GM21423 (cell line): ENCODE measurements around the gene NDUFAF2.

Experiments
- ATAC-seq: cut with Tn5 transposase; IDR thresholded peaks from one replicate; pipeline ENCODE4 v1.9.1; 2021; ENCODE audit warnings: mild to moderate bottlenecking, moderate library complexity; ENCODE audit not compliant: unreplicated experiment

Gene NDUFAF2

DNA sequence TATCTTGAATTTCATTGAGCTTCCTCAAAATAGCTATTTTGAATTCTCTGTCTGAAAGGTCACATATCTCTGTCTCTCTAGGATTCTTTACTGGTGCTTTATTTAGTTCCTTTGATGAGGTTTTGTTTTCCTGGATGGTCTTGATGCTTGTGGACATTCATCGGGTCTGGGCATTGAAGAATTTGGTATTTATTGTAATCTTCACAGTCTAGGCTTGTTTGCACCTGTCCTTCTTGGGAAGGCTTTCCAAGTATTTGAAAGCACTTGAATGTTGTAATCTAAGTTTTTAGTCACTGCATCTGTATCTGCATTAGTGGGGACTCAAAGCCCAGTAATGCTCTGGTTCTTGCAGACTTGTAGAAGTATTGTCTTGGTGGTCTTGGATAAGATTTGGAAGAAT lies 169.4 kb downstream of the NDUFAF2 start:
- no peak for ATAC-seq

DNA sequence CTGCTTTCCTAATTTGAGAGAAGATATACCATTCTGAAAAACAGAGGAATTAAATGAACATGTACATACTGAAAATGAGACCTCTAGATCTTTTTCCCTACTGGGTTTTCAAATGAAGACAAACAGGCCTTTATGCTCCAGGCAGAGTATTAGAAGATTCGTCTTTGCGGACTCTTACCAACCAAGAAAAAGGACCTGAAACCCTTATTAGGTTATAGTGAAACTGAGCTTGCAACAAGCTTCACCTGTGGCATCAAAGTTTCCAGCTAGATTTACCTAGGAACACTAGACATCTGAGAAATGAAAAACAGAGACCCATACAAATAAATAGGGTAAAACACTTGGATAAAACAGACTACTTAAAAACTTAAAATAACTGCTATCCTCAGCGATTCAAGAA lies 171.0 kb downstream of the NDUFAF2 start:
- peak; percentile 55 for ATAC-seq

DNA sequence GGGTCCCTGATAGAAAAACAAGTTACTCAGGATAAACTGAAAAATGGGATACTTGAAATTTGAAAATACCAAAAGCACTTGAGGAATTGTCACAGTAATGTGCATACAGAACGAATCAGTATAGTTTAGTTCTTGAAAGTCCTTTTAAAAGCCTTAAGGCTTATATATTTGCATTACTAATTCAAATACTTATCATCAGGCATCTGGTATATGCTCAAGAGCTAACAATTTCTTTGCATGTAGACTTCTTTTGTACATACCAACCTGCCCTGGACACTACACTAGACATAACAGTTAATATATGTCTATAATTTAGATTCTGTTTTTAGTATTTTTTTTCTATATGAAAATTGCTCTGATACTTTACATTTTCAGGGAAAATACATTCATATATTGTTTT lies 174.1 kb downstream of the NDUFAF2 start:
- no peak for ATAC-seq

DNA sequence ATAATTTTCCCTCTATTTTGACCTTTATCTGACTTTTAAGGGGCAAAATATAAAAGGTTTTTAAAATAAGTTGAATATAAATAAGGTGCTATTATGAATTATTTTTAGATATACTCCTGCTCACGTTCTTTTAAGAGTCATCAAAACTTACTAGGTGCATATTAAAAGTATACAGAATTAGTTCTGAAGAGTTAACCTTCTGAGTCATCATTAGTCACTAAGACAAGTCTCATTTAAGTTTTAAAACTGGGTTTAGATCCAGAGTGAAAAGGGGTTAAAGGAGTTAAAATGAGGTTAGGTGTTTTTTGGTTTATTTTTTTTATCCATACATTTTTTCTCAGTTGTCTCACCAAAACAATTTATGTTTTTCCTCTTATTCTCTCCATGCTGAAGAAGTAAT lies 175.5 kb downstream of the NDUFAF2 start:
- no peak for ATAC-seq

DNA sequence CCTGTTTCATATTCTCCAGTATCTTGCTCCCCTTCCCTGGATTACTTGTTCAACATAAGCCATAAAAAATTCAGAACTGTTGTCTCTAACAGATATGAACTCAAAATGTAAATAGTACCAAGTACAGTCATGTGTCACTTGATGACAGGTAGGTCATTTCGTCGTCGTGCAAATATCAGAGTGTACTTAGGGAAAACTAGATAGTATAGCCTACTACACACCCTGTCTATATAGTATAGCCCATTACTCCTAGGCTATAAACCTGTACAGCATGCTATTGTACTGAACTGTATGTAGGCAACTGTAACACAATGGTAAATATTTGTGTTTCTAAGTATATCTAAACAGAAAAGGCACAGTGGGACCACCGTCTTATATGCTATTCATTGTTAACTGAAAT lies 178.1 kb downstream of the NDUFAF2 start:
- no peak for ATAC-seq

DNA sequence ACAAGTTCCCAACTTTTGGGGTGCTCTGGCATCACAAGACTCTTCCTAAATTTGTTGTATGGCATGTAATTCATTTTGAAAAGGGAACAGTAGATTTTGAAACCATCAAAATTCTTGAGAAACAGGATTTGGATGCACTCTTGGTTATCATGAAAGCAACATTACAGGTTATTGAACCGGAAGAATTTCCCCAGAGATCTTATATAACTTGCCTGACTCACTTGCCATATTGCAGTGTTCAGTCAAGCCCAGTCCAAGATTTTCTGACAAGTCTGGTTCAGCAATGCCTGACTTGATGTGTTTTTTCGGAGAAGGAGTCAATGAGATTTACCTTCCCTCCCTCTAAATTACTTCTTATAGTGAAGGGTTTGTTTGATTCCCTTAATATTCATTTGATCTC lies 185.3 kb downstream of the NDUFAF2 start:
- ATAC-seq: no peak

DNA sequence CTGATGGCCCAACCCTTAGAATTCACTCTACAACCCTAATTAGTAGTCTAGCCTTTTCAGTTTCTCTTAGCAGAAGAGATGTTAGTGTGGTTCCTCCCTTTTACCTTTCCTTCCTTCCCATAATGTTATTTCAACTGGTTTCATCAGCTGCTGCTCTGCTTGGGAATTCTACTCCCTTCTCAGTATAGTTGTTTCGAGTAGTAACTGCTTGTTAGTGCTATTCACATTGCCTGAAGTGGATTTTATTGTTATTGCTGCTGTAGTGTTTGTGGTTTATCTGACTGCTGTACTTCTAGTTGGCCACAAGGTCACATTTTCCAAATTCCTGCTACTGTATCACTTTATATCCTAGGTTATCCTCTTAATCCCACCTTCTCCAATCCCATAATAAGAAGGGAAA lies 187.6 kb downstream of the NDUFAF2 start:
- ATAC-seq: no peak

DNA sequence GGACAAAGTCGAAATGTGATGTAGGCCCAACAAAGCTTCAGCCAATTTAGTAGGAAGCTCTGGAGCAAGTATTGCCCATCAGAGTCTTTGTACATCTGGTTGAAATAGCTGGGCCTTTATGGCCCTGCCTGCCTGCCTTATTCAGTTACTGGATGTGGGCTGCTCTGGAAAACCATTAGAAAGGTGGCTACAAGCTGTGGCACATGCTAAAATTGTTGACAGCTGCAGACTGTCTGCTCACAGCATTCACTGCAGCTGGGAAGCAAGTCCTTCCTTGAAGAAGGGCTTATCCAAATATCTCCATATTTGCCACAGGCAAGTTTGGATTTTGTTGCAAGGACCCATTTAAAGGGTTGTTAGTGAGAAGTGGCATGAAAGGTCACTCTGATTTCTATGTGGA lies 192.8 kb downstream of the NDUFAF2 start:
- no peak for ATAC-seq

DNA sequence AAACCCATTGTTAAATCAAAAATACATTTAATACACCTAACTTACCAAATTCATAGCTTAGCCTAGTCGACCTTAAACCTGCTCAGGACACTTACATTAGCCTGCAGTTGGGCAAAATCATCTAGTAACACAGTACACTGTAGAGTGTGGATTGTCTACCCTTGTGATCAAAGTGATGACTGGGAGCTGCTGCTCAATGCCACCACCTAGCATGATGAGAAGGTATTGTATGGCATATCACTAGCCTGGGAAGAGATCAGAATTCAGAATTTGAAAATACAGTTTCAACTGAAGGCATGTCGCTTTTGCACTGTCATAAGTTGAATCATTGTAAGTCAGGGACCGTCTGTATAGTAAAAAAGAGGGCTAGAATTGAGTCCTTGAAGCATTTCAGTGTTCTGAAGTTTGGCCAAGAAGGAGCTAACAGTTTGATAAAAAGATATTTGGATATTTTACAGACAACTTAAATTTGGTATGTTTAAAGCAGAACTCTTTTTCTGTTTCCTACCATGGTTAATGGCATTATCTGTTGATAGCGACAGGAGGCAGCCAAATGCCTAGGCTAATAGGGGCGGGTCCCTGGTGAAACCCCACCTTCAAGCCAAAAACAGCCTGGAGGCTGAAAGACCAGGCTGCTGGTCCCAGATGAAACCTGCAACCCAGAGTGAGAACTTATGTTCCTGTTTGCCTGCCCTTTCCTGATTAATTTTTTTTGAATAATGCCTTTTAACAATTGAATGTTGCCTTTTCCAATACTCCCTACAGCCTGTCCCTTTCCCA lies 194.3 kb downstream of the NDUFAF2 start:
- no peak for ATAC-seq

DNA sequence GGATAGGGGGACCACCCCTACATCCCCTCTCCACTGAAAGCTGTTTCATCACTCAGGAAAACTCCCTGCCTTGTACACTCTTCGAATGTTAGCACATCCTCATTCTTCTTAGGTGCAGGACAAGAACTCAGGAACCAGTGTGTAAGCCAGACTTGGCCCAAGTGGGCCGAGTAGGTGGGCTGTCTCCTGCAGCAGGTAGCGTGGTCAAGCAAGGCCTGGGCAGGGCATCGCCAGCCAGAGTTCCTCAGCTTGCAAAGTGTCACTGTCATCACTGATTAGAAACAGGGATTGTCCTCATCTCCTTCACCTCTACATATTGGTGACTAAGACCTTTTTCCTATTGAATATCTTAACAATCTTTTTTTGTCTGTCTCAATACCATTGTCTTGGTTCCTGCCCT lies 194.9 kb downstream of the NDUFAF2 start:
- no peak for ATAC-seq

- ATAC-seq: no peak
These were observed 196.8 kb downstream of the NDUFAF2 start for GRCh38 chr5:61141801-61142200.

GRCh38 chr5:61142391-61142790 lies 197.4 kb downstream of the NDUFAF2 start:
- no peak for ATAC-seq

GRCh38 chr5:61142811-61143210 lies 197.8 kb downstream of the NDUFAF2 start:
- no peak for ATAC-seq

- ATAC-seq: no peak
These were observed 203.5 kb downstream of the NDUFAF2 start for GRCh38 chr5:61148515-61148914.

GRCh38 chr5:61151893-61152292 lies 206.9 kb downstream of the NDUFAF2 start:
- ATAC-seq: no peak

DNA sequence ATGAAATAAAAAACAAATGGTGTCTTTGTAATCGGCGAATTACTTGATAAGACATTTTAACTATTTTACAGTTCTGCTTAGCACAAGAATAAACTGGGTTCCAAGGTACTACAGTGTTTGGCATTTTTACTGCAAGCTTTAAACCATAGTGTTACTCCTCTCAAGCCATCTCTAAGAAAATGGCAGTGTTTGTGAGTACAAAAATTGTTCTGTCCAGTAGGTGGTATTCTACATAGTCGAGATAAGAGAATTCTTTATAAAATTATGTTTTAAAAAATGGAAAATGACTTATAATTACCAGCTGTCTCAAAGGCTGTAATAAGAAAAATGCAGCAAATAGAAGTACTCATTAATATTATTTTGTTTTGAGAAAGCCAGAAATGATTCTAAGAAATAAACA lies 214.1 kb downstream of the NDUFAF2 start:
- no peak for ATAC-seq

- ATAC-seq: no peak
These were observed 214.8 kb downstream of the NDUFAF2 start for GRCh38 chr5:61159836-61160235.

DNA sequence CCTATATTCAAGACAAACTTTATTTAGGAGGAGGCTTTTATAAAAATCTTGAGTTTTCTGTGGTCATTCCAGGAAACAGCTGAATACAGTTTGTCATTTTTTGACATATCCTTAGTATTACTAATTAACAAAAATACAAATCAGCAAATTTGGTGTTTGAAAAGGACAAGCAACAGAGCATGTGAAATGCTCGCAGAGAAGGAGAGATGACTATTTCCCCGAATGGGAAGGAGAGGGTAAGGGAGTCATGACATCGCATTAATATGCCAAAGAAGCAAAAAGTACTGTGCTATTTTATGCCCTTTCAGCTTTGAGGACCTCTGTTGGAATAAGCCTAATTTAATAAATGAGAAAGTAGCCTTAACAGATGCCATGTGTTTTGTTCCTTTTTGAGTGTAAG lies 215.5 kb downstream of the NDUFAF2 start:
- ATAC-seq: no peak

DNA sequence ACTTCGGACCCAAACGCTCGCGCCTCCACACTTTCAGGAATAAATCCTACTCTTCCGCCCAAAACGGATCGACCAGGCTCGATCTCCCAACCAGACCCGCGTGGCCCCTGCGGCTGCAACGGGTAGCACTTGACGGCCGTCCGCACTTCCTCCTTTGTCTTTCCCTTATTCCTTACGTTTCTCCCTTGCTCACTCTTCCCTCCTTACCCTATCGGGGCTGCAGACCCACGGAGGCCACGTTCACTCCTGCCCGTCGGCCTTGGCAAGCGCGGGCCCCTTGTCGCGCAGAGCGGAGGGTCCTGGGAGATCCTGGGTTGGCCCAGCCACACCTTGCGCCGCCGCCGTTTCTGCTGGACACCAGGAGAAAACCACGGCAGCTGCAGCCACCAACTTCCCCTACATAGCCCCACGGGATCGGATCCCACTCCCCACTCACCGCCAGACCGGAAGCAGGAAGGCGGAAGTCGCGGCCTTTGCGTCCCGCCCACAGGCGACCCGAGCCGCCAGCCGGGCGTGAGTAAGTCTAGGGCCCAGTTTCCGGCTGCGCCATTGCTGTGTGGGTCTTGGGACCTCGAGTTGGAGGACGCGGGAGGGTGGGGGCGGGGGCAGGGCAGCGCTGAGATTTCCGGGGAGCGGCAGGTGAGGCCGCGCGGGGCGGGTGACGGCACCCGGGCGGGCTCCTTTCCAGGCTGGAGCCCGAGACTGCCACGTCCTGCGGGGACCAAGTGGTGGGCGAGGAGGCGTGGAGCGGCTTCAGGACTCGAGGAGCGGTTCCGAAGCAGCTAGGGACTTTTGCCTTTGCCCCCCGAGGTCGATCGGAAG lies 217.2 kb downstream of the NDUFAF2 start, which contains the start of gene SMIM15:
Gene SMIM15 (minus strand): TSS at position 459 of the 822 bp plus-strand sequence. CDS start 2,297 bp downstream, outside the sequence.
- peak; percentile 97 for ATAC-seq

DNA sequence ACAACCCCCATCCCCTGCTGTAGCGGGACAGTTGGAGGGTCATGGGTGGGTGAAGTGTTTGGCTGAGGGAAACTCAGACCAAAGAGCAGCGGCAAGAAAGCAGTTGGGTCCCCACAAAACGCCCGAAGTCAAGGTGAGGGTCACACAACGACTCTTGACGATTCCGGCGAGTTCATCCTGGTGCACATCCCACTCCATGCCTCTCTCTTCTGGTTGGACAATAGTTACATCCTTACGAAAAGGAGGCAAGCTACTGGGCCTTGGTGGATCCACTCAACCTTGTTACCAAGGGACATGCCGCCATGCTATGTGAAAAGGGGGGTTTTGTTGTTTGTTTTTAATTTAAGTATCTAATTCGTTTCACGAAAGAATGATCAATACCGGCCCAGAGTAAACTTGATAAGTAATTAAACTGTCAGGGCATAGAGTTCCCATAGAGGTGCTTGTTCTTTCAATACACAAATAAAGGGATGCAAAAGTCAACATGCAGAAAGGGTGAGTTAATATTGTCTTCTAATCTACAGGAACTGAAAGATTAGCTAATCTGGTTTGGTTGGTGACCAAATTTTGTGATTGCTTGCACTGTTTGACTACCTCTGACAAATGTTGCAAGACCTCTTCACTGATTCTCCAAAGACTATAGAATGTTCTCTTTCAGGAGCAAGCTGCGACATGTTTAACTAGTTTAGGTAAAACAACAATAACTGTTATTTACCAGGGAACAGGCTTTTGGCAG lies 218.0 kb downstream of the NDUFAF2 start:
- ATAC-seq: no peak

- ATAC-seq: no peak
These were observed 218.9 kb downstream of the NDUFAF2 start for GRCh38 chr5:61163905-61164304.
